NCI-H146 (cell line): Measurements from ENCODE around the gene CCDC117.
"Not testable (repeated sequence)": the region's sequence is repeated elsewhere in the genome, so short reads cannot be mapped to it uniquely, and the experiment has no call there.

ENCODE experiments used
- DNase-seq: peaks from one replicate; lab custom pipeline; 2025; lab: John Stamatoyannopoulos, UW

The CCDC117 gene

DNA sequence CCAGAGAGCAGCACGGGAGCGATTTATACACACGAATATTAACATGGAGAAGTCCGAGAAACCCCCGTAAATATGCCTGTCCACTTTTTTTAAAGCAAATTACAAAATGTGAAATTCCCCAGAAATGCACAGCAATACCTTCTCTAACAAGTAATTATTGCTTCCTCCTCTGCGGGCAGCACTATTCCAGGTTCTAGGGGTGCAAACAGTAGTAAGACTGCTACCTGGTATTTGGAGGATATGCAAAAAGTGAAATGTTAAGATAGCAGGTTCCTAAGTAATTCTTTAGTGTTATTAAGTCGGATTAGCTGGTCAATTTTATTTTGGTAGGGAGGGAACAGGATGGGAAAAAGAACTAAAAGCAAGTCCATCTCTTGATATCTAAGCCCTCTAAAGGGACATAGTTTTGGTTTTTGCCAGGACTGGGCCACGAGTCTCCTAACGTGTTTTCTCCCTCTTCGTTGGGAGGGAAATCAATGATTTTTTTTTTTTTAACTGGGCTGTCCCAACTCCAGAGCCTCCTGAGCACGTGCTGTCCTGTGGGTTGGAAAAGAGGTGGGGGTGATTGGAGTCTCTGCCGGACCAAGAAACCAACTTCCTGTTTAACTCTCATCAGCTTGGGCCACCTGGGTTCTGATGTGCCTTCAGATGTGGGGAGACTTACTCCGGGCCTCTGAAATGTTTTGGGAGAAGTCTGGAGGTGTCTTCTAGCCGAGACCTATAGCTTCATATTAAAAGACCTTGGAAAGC lies 29.5 kb downstream of the CCDC117 start:
- DNase-seq: no peak

DNA sequence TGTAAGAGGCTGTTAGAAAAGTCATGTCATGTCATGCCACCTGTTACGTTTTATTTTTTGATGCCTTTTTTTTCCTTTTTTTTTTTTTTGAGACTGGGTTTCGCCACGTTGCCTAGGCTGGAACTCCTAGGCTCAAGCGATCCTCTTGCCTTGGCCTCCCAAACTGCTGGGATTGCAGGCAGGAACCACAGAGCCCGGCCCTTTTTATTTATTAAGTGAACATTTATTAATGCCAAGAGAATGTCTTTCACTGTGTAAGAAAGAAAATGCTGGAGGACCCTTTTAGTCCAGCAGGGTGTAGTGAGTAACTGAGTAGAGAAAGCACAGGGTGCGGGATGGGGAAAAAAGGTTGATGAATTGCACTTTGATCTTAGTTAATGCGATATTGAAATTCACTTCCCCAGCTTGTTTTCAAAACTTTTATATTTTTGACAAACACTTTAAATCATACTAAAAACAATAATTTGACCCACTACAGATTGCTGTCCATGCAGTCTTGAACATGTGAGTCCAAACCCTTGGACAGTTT lies 30.2 kb downstream of the CCDC117 start:
- DNase-seq: no peak

DNA sequence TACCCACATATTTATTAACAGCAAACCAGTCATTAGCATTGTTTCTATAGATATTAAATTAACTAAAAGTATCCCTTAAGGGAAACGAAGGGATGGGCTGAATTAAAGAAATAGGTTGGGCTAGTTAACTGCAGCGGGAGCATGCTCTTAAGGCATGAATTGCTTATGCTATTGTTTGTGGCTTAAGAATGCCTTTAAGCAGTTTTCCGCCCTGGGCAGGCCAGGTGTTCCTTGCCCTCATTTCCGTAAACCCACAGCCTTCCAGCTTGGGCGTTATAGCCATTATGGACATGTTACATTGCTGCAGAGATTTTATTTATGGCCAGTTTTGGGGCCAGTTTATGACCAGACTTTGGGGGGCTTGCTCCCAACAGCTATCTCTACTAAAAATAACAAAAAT lies 32.9 kb downstream of the CCDC117 start:
- DNase-seq: not testable (repeated sequence)

DNA sequence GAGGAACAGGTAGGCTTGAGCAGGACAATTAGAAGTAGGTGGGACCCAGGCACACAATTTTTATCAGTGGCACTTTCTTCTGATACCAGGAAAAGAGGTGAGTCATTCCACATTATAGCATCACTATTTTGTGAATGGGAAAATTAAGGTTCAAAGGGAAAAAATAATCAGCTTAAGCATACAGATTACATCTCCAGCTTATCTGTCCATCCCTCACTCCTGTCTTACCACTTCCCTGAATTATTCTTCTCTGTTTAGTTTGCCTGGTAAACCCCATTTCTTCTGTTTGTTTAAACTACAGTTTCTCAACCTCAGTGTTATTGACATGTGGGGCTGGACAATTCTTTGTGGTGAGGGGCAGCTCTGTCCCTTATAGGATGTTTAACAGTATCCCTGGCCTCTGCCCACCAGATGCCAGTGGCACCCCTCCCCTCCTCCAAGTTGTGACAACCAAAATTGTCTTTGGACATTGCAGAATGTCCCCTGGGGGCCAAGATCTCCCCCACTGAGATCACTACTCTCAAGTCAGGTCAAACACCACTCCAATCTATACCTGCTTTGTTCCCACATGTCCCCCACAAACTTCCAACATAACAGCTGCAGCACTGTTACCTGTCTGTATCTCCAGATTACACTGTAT lies 36.3 kb downstream of the CCDC117 start:
- DNase-seq: no peak

DNA sequence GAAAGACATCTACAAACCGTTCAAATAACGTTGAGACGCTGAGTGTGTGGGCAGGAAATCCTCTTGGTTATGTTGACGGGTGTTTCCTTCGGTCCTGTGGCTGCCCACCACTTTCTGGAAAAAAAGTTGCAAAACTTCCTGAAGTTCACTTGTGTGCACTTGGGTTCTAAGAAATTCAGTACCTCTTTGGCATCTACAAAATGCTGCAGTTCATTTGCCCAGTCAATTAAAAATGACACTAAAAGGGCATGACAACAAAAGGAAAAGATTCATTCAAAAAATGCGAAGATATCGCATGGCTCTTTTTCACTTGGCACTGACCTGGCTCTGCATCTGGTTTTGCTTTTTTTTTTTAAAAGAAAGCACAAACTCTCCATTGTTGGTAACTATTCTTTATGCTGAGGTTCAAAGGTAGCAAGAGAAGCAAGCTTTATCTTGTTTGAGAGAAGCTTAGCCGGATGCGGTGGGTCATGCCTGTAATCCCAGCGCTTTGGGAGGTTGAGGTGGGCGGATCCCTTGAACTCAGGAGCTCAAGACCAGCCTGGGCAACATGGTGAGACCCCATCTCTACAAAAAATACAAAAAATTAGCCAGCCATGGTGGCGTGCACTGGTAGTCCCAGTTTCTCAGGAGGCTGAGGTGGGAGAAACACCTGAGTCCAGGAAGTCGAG lies 38.5 kb downstream of the CCDC117 start:
- no peak for DNase-seq

DNA sequence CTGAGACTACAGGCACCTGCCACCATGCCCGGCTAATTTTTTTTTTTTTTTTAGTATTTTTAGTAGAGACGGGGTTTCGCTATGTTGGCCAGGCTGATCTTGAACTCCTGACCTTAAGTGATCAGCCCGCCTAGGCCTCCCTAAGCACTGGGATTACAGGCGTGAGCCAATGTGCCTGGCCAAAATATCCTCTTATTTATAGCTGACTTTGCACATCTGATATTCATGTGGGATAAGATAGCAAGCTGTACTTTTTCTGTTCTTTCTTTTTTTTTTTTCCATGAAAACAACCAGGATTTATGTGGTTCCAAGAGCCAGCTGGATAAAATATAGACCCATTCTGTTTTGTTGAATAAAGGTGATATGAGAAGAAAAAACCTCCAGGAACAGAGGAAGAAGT lies 40.0 kb downstream of the CCDC117 start:
- DNase-seq: no peak

DNA sequence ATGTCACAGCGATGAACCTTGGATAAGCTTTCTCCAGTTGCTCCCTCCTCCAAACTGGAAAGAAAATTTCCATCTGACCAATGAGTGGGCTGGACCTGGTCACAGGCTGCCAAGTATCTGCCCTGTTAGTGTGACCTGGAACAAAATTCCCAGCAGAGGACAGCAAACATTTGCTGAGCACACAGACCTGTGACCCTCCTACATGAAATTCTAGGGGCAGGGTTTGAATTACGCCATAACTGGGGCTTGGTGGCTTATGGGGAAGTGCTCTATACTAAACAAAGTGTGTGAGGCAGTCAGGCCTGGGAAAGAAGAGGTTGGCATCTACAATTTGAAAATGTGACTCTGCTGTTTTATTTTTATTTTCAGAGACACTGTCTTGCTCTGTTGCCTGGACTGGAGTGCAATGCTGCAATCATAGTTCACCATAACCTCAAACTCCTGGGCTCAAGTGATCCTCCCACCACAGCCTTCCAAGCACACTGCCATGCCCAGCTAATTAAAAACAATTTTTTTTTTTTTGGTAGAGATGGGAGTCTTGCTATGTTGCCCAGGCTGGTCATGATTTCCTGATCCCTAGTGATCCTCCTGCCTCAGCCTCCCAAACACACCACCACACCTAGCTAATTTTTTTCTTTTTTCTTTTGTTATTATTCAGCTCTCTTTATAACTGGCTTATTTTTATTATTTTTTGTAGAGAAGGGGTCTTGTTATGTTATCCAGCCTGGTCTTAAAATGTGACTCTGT lies 41.5 kb downstream of the CCDC117 start:
- peak; percentile 29 for DNase-seq

DNA sequence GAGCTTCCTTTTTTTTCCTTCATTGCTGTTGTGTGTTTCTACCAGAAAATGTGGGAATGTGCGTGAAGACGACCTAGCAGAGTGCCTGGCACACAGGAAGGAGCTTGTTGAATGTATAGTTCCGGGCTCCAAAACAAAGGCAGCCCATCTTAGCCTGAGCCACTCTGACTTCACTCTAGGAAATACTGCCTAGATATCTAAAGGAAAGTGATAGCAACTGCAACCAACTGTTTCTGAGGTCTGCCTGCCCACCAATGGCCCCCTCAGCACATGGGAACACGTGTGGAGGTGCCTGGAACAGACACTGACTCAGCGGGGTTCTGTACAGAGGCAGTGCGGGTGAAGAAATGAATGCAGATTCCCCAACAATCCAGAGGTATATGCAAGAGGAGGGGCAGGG lies 42.6 kb downstream of the CCDC117 start:
- DNase-seq: no peak

DNA sequence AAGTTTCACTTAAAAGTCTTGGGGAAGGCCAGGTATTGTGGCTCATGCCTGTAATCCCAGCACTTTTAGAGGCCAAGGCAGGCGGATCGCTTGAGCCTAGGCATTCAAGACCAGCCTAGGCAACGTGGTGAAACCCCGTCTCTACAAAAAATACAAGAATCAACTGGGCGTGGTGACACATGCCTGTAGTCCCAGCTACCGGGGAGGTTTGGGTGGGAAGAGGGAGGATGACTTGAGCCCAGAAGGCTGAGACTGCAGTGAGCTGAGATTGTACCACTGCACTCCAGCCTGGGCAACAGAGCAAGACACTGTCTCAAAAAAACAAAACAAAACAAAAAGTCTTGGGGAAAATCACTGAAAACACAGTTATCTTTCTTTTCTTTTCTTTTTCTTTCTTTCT lies 43.2 kb downstream of the CCDC117 start:
- no peak for DNase-seq

DNA sequence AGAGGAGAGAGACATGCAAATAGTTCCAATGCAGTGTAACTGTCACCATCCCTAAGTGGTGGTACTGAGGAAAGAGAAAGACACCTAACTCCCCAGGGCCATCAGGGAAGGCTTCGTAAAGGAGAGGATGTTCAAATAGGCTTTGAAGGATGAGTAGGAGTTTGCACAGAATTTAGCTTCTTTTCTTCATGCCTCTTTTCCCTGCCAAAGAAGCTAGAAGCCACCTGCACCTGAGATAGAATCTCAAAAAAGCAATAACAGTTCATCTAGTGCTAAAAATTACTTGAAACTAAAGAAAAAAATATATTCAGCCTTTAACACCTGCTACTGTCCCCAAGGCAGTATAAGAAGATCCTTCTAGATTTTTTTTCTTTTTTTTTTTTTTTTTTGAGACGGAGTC lies 44.6 kb downstream of the CCDC117 start:
- no peak for DNase-seq

DNA sequence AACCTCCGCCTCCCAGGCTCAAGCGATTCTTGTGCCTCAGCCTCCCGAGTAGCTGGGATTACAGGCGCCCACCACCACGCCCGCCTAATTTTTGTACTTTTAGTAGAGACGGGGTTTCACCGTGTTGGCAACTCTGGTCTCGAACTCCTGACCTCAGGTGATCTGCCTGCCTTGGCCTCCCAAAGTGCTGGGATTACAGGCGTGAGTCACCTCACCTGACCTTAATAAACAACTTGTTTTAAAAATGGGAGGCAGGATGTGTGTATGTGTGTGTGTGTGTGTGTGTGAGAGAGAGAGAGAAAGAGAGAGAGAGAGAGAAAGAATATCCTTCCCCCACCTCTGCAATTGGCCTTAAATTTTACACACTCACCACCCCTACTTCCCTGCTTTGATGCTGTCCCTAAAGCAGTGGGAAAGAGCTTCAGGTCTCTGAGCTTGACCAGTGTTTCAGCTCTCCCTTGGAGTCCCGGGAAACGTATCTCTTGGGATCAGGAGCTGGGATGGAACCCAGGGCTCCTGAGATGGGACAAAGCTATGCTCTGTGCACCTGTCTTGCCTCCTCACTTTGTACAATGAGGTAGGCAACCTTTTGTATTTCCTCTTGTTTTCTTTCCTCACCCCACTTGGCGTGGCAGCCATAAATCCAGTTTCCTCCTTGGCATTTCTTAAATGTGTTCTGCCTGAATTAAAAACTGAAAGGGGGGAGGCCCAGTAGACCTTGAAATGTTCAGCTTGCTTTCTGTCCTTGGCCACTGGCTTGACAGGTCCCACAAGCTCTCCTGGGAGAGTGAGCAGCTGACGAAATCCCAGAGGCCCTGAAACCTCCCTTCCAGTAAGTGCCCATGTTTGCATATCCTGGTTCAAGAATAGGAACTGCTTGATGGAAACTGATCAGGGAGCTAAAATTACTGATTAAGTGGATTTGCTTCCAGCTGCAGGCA lies 45.7 kb downstream of the CCDC117 start:
- peak; percentile 13 for DNase-seq

DNA sequence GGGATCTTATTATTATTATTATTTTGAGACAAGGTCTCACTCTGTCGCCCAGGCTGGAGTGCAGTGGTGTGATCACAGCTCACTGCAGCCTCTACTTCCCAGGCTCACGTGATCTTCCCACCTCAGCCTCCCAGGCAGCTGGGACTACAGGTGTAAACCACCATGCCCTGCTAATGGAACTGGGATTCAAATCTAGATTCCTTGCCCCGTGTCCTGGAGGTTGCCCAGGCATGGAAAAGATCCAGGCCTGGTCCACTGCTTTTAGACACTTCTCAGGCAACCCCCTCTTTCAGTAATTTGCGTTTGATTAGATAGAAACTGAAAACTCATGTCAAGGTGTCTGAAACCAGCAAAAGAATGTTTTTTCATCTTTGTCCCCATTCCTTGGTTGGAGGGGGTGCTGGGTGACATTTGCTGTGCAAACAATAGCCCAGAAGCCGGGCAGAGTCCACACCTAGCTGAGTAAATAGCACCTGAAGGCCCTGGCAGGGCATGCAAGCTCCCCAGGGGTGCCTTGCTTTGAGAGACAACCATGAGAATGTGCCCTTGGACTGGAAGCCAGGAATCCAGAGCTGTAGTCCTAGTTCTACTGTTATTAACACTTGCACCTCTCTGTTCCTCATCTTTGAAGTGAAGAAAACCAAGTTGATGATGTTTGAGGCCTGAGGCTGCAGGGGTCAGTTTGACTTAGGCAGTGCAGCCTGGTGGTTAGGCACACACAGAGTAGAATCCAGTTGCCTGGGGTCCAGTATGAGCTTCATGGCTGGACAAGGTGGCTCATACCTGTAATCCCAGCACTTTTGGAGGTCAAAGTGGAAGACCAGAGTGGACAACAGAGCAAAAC lies 47.0 kb downstream of the CCDC117 start:
- peak; percentile 74 for DNase-seq

DNA sequence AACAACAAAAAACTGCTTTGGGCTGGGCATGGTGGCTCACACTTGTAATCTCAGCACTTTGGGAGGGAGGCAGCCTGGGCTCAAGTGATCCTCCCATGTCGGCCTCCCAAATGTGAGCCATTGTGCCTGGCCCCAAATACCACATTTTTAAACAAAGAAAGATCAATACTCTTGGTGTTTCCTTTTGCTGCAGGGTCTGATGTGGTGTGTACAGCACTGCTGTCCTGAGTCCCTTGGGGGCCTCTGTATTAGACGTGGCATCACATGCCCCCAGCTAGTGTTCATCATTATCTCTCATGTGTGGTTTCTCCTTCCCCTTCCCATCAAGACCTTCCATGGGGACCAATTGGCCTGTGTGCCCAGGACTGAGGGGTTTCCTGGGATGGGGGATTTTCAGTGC lies 48.4 kb downstream of the CCDC117 start:
- DNase-seq: no peak

DNA sequence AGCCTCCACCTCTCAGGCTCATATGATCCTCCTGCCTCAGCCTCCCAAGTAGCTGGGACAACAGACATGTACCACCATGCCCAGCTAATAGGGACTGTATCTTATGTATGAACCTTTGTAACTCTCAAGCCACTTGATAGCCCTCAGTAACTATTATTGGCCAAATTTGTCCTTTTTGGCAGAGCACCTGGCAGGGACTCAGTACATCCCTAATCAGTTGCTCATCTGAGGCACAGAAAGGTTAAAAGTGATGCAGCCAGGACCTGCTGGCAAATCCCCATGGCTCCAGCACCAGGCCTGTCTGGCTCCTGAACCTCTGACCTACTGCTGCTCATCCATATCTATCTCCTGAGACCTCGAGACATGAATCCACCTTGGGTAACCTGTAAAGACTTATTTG lies 49.0 kb downstream of the CCDC117 start:
- DNase-seq: no peak

DNA sequence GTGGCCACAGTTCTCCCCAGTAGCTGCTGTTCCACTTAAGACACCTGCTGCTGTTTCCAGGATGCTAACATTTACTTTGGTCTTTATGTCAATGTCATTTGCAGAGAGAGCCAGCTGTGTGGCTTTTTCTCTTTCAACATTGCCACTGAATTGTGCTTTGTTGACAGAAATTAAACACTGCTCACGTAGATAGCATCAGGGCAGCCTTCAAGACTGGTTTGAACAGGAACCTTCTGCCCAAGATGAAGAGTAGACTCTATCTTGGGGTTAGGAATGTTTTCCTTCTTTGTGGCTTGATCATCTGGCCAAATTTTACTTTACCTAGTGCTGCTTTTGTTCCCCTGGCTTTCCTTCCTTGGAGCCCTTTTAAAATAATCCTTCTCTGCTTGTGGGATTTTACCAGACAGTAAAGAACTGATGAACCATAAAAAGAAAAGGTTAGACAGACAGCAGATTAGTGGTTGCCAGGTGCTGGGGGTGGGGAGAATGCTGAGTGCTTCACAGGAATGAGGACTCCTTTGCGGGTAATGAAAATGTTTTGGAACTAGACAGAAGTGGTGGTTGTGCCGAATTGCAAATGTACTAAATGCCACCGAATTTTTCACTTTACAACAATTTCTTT lies 50.5 kb downstream of the CCDC117 start:
- DNase-seq: peak; percentile 93

DNA sequence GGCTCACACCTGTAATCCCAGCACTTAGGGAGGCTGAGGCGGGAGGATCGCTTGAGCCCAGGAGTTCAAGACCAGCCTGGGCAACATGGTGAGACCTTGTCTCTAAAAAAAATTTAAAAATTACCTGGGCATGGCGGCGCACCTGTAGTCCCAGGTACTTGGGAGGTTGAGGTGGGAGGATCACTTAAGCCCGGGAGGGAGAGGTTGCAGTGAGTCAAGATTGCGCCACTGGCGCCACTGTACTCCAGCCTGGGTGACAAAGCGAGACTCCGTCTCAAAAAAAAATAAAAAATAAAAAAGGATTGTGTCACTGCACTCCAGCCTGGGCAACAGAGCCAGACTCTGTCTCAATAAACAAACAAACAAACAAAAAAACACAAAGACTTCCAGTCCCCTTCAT lies 52.0 kb downstream of the CCDC117 start:
- not testable (repeated sequence) for DNase-seq

DNA sequence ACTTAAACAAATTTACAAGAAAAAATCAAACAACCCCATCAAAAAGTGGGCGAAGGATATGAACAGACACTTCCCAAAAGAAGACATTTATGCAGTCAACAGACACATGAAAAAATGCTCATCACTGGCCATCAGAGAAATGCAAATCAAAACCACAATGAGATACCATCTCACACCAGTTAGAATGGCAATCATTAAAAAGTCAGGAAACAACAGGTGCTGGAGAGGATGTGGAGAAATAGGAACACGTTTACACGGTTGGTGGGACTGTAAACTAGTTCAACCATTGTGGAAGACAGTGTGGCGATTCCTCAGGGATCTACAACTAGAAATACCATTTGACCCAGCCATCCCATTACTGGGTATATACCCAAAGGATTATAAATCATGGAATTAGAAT lies 53.9 kb downstream of the CCDC117 start:
- DNase-seq: not testable (repeated sequence)

DNA sequence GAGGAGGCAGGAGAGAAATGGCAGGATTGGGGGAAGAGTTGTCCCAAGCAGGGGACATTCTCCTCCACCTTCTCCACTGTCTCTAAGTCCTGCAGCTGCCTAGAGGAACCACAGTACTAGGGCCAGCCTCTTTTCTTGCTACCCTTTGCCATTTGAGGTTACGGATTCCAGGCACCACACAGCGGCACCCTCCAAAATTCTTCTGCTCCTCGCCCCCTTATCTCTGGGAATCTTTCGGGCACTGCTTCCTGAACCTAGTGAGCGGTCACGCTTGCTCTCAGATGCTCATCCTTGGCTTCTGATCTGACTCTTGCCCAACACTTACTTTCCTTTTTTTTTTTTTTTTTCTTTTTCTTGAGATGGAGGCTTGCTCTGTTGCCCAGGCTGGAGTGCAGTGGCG lies 54.4 kb downstream of the CCDC117 start:
- no peak for DNase-seq

DNA sequence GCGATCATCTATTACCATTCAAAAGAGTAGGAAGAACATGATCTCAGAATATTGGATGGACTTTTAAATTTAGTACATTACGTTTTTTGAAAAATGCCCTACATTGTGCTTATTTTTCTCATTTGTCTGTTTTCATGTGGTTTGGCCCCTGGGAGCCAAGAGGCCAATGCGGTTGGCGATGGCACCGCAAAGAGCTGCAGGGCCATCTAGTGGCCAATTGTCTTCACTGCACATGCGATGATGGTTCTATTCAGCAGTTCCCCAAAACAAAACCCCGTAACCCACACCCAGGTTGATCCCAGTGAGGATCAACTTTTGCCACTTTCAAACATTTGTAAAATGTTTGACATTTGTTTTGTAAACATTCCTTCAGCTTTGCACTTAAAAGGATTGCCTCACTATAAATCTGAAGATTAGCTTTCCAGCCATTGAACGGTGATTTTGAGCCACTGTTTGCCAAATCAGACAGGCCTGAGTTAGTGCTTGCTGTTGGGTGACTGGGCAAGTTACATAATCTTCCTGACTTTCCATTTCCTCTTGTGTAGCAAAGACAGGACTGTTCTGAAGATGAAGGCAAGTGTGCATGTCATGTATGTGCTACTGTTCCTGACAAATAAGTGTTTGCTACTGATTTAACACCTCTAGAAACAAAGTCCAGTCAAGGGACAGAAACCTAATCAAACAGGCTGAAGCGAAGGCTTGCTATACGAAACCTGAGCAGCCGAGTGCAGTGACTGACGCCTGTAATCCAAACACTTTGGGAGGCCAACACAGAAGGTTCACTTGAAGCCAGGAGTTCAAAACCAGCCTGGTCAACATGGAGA lies 57.1 kb downstream of the CCDC117 start:
- peak; percentile 51 for DNase-seq
